K562 (cell line): ENCODE results near the gene HRH3. TPM values are rescaled to one million over a fixed set of nuclear protein-coding genes. Genes with fewer than 3 reads are reported as not detected.

Experiments used
- C11orf30 ChIP-seq: fragments of 450-650 bp; IDR thresholded peaks from 2 replicates; pipeline ENCODE4 v1.6.1; 2016; ENCODE audit warnings: low read depth, mild to moderate bottlenecking
- DEAF1 ChIP-seq: fragments of 450-650 bp; formaldehyde crosslinking; IDR thresholded peaks from 2 replicates; pipeline ENCODE4 v1.4.0; 2020; ENCODE audit warnings: mild to moderate bottlenecking, moderate library complexity
- HNRNPK ChIP-seq: fragments of 200-400 bp; formaldehyde crosslinking; IDR thresholded peaks from one replicate; pipeline ENCODE4 v1.6.1; 2018; ENCODE audit warnings: mild to moderate bottlenecking, low read depth, low read length; ENCODE audit not compliant: poor library complexity, severe bottlenecking
- JUN ChIP-seq, 2 experiments: sonication (generic) in 1 of 2; formaldehyde crosslinking in 1 of 2; IDR thresholded peaks; 2 replicates each; pipeline versions ENCODE4 v1.6.1 to v1.8.0; 2012 to 2022; ENCODE audit warnings: borderline replicate concordance in 2 of 2, mild to moderate bottlenecking in 2 of 2, improper control_type of control experiment in 1 of 2, low read depth in 1 of 2, low read length in 1 of 2, missing genetic modification reagents in 1 of 2
- NR2C2 ChIP-seq, 2 experiments: fragments of 200-800 bp in 1 of 2; sonication (Bioruptor generic) in 1 of 2; sonication (generic) in 1 of 2; formaldehyde crosslinking in 1 of 2; IDR thresholded peaks; 2 replicates each; pipeline versions ENCODE4 v1.6.1 to v1.8.0; 2016 to 2022; ENCODE audit warnings: mild to moderate bottlenecking in 1 of 2, missing compliant biosample characterization in 1 of 2, missing genetic modification characterization in 1 of 2, missing genetic modification reagents in 1 of 2
- PHB ChIP-seq: fragments of 250-450 bp; sonication (Bioruptor Pico); IDR thresholded peaks from 2 replicates; pipeline ENCODE4 v1.5.0; 2021
- PTTG1 ChIP-seq: fragments of 450-650 bp; IDR thresholded peaks from 2 replicates; pipeline ENCODE4 v1.6.1; 2016; ENCODE audit warnings: low read depth, mild to moderate bottlenecking, missing genetic modification characterization, missing compliant biosample characterization
- TAF9B ChIP-seq: fragments of 450-650 bp; IDR thresholded peaks from 2 replicates; pipeline ENCODE4 v1.6.1; 2018; ENCODE audit warnings: mild to moderate bottlenecking; ENCODE audit not compliant: partially characterized antibody
- TBL1XR1 ChIP-seq, 2 experiments: IDR thresholded peaks; 2 replicates each; pipeline ENCODE4 v1.6.1; 2012; ENCODE audit warnings: improper control_type of control experiment in 2 of 2, low read length in 2 of 2, mild to moderate bottlenecking in 1 of 2
- THRB ChIP-seq: fragments of 450-650 bp; formaldehyde crosslinking; conservative IDR thresholded peaks from 2 replicates; pipeline ENCODE4 v1.4.0; 2022; ENCODE audit warnings: mild to moderate bottlenecking, missing genetic modification characterization
- ZNF224 ChIP-seq: sonication (generic); formaldehyde crosslinking; IDR thresholded peaks from 2 replicates; pipeline ENCODE4 v1.8.0; 2022; ENCODE audit warnings: mild to moderate bottlenecking, missing genetic modification reagents
- ZNF740 ChIP-seq, 3 experiments: fragments of 200-800 bp in 1 of 3; sonication (Bioruptor generic) in 1 of 3; sonication (generic) in 1 of 3; formaldehyde crosslinking in 1 of 3; IDR thresholded peaks; 2 replicates each; pipeline versions ENCODE4 v1.6.1 to v1.8.0; 2016 to 2022; ENCODE audit warnings: mild to moderate bottlenecking in 2 of 3, missing compliant biosample characterization in 2 of 3, missing genetic modification characterization in 2 of 3, missing genetic modification reagents in 1 of 3
- polyA plus RNA-seq, 8 experiments: library from polyadenylated mRNA; depleted of rRNA in 4 of 8; stranded (reverse) in 5 of 8; unstranded in 3 of 8; fragments of >200 nt; fragmentation: Nextera tagmentation in 2 of 8; fragmentation: Illumina TruSeq in 1 of 8; extraction: Ambion mirVana in 2 of 8; extraction: Trizol in 1 of 8; gene quantifications; 2 replicates each; pipeline versions ENCODE4 v1.2.1 to v1.2.3, GENCODE V29; 2011 to 2014; ENCODE audit warnings: inconsistent platforms in 1 of 8, missing spikeins in 1 of 8
- total RNA-seq, 7 experiments: library from RNA; depleted of rRNA in 6 of 7; stranded (reverse); fragments of >200 nt in 6 of 7; fragmentation: Illumina TruSeq in 2 of 7; extraction: Trizol in 2 of 7; gene quantifications; 2 replicates each; pipeline versions ENCODE4 v1.2.1 to v1.2.3, GENCODE V29; 2011 to 2021; ENCODE audit warnings: low replicate concordance in 1 of 7
- TF ChIP-seq, protein P1 (sequence below): sonication (generic); formaldehyde crosslinking; IDR thresholded peaks from 2 replicates; pipeline ENCODE4 v1.8.0; 2023; ENCODE audit warnings: missing genetic modification reagents, mild to moderate bottlenecking, borderline replicate concordance
- TF ChIP-seq, protein P2 (sequence below): IDR thresholded peaks from 3 replicates; pipeline ENCODE4 v1.6.1; 2011; ENCODE audit warnings: borderline replicate concordance, mild to moderate bottlenecking; ENCODE audit not compliant: insufficient read length, insufficient read depth

The HRH3 gene
- total and polyA plus RNA-seq, 9 of the 15 experiments (the other 6 are each of a cell fraction or from before 2014, with no cell fraction given) = not detected

DNA sequence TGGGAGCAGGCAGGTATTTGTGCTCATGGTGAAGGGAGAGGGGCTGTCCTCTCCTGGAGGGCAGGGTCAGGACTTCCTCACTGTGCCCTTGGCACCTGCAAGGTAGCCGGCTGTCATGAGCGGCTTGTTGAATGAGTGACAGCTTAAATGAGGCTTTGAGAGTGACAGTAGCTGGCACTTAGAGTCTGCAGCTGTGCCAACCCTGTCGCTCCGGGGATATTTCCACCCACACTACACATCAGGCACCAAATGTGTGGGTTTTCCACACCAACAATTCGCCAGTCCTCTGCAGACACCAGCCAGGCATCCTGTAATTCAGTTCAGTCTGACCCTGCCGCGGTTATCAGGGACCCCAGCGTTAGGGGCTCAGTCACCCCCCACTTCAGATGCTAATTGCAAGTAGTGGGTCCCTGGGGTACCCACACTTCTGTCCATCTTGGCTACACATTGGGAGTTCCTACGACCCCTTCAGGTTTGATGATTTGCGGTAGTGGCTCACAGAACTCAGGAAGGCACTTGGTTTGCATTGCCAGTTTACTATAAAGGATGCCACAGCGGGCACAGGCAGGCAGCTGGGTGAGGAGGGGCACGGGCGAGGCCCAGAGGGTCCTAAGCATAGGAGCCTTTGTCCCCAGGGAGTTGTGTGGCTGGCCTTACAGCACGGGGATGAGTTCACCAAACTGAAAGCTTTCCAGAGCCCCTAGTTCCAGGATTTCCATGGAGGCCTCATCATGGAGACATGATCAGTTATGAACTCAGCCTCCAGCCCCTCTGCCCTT, 28.1 kb downstream of the HRH3 start (continued):
- TF ChIP-seq TBL1XR1 (IDR thresholded peaks at IDR 0.05; ENCODE audit: low read length in 2 of 2) = no peak
- no peak for TF ChIP-seq PHB (CRISPR knock-in tag)
- no peak for TF ChIP-seq PTTG1
- TF ChIP-seq, protein P1, sequence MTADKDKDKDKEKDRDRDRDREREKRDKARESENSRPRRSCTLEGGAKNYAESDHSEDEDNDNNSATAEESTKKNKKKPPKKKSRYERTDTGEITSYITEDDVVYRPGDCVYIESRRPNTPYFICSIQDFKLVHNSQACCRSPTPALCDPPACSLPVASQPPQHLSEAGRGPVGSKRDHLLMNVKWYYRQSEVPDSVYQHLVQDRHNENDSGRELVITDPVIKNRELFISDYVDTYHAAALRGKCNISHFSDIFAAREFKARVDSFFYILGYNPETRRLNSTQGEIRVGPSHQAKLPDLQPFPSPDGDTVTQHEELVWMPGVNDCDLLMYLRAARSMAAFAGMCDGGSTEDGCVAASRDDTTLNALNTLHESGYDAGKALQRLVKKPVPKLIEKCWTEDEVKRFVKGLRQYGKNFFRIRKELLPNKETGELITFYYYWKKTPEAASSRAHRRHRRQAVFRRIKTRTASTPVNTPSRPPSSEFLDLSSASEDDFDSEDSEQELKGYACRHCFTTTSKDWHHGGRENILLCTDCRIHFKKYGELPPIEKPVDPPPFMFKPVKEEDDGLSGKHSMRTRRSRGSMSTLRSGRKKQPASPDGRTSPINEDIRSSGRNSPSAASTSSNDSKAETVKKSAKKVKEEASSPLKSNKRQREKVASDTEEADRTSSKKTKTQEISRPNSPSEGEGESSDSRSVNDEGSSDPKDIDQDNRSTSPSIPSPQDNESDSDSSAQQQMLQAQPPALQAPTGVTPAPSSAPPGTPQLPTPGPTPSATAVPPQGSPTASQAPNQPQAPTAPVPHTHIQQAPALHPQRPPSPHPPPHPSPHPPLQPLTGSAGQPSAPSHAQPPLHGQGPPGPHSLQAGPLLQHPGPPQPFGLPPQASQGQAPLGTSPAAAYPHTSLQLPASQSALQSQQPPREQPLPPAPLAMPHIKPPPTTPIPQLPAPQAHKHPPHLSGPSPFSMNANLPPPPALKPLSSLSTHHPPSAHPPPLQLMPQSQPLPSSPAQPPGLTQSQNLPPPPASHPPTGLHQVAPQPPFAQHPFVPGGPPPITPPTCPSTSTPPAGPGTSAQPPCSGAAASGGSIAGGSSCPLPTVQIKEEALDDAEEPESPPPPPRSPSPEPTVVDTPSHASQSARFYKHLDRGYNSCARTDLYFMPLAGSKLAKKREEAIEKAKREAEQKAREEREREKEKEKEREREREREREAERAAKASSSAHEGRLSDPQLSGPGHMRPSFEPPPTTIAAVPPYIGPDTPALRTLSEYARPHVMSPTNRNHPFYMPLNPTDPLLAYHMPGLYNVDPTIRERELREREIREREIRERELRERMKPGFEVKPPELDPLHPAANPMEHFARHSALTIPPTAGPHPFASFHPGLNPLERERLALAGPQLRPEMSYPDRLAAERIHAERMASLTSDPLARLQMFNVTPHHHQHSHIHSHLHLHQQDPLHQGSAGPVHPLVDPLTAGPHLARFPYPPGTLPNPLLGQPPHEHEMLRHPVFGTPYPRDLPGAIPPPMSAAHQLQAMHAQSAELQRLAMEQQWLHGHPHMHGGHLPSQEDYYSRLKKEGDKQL (CRISPR knock-in tag) = no peak
- no peak for TF ChIP-seq TAF9B
- TF ChIP-seq HNRNPK = no peak
- TF ChIP-seq NR2C2 (CRISPR knock-in tag; IDR thresholded peaks at IDR 0.05) = no peak
- TF ChIP-seq NR2C2 (tag; IDR thresholded peaks at IDR 0.05) = no peak
- no peak for TF ChIP-seq ZNF740 (CRISPR knock-in tag; IDR thresholded peaks at IDR 0.05)
- no peak for TF ChIP-seq ZNF740 (tag; IDR thresholded peaks at IDR 0.05)
- TF ChIP-seq, protein P2, sequence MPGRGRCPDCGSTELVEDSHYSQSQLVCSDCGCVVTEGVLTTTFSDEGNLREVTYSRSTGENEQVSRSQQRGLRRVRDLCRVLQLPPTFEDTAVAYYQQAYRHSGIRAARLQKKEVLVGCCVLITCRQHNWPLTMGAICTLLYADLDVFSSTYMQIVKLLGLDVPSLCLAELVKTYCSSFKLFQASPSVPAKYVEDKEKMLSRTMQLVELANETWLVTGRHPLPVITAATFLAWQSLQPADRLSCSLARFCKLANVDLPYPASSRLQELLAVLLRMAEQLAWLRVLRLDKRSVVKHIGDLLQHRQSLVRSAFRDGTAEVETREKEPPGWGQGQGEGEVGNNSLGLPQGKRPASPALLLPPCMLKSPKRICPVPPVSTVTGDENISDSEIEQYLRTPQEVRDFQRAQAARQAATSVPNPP = no peak
- TF ChIP-seq THRB (CRISPR knock-in tag) = no peak
- TF ChIP-seq DEAF1 = no peak
- no peak for TF ChIP-seq C11orf30
- TF ChIP-seq ZNF224 (CRISPR knock-in tag) = no peak
- TF ChIP-seq JUN (IDR thresholded peaks at IDR 0.05; ENCODE audit: borderline replicate concordance, low read depth, low read length) = no peak
- TF ChIP-seq JUN (CRISPR knock-in tag; IDR thresholded peaks at IDR 0.05; ENCODE audit: borderline replicate concordance) = no peak
